Right atrium auricular region (tissue), 2 donors: ENCODE measurements around the gene TUT1. TPM values are rescaled to one million over a fixed set of nuclear protein-coding genes. Genes with fewer than 3 reads are reported as not detected.
"Not testable (repeated sequence)": the region's sequence is repeated elsewhere in the genome, so short reads cannot be mapped to it uniquely, and the experiment has no call there.

Source experiments
- DNase-seq: peaks from one replicate; pipeline ENCODE4 v3.0.0-alpha.2; 2019; ENCODE audit warnings: low spot score
- H3K27ac ChIP-seq, 2 donors: fragments of 200-600 bp; sonication (generic); 1 replicate in 1 of 2; 2 replicates in 1 of 2; pipeline ENCODE4 v1.5.1; 2016 to 2019
- H3K27me3 ChIP-seq, 2 donors: fragments of 200-600 bp; sonication (generic); one replicate each; pipeline versions ENCODE4 v1.5.1 to v1.6.0; 2017 to 2019
- H3K36me3 ChIP-seq: fragments of 200-600 bp; sonication (generic); one replicate; pipeline ENCODE4 v1.5.1; 2016
- H3K4me1 ChIP-seq, 2 donors: fragments of 200-600 bp; sonication (generic); one replicate each; pipeline versions ENCODE4 v1.5.1 to v1.6.0; 2017 to 2019
- H3K4me3 ChIP-seq, 2 donors: fragments of 200-600 bp; sonication (generic); 1 replicate in 1 of 2; 2 replicates in 1 of 2; pipeline ENCODE4 v1.5.1; 2017 to 2019; ENCODE audit warnings: mild to moderate bottlenecking in 1 of 2, moderate library complexity in 1 of 2
- H3K9me3 ChIP-seq, 2 donors: fragments of 200-600 bp; sonication (generic); one replicate each; pipeline ENCODE4 v1.5.1; 2019
- total RNA-seq, 2 donors: library from RNA; depleted of rRNA; stranded (reverse); fragments of >200 nt; gene quantifications; one replicate each; pipeline ENCODE4 v1.1.0, GENCODE V29; 2016
- TF ChIP-seq, protein P1 (sequence below), 2 donors: fragments of 200-600 bp; sonication (generic); IDR thresholded peaks; one replicate each; pipeline ENCODE4 v1.5.1; 2019; ENCODE audit warnings: antibody characterized with exemption in 2 of 2

The TUT1 gene
- total RNA-seq, 2 donors from 2014 or later, result 5.4 to 5.7 TPM

DNA sequence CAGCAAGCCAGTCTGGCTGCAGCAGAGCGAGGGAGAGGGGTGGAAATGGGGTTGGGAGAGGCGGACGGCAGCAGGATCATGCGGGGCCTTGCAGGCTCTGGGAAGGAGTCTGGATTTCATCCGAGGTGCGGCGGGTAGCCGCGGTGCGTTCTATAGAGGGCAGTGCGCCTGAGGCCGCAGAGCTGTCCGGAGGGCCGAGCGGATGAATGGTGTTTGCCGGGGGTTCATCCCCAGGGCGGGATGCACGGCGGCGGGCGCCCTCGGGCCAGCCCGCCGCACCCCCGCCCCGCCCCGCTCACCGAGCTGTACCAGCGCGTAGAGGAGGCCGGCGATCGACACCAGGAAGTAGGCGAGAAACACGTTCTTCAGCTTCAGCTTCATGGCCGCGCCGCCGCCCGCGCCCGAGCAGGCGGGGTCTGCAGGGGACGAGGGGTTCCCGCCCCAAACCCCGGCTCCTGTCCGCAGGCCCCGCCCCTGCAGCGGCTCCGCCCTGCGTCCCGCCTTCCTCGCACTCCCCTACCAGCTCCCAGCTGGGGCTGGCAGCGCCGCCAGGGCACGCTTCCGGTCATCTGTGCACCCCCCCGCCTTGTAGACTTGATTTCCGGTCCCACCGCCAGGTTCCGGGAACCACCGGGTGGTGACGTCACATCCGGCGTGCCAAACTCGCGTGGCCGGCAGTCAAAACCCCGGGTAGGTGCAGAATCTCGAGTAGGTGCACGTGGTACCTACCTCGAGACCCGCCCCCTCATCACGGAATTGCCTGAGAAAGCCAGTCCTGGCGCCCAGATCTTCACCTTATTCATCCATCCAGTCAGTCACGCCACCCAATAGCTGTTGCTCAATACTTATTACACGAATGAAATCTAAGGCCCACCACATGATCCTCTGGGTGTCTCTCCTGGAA is 30.5 kb upstream of the TUT1 start, which contains the start of gene B3GAT3:
Gene B3GAT3, minus strand, starts transcription at position 420 of the 904 bp plus-strand sequence. Its CDS starts 39 bp downstream, at position 381.
- Histone ChIP-seq H3K9me3 (no peaks in the 10 kb centered on the region), H3K27ac (peak within 1 kb of the TSS; percentile 83 to 84), H3K36me3 (peaks cover 23% of the 10 kb centered on the region), H3K4me3 (peak within 1 kb of the TSS; percentile 56 to 90), H3K4me1 (peaks cover 0 to 21% of the 10 kb centered on the region in 2 donors), H3K27me3 (no peaks in the 10 kb centered on the region)
- TF ChIP-seq, protein P1, sequence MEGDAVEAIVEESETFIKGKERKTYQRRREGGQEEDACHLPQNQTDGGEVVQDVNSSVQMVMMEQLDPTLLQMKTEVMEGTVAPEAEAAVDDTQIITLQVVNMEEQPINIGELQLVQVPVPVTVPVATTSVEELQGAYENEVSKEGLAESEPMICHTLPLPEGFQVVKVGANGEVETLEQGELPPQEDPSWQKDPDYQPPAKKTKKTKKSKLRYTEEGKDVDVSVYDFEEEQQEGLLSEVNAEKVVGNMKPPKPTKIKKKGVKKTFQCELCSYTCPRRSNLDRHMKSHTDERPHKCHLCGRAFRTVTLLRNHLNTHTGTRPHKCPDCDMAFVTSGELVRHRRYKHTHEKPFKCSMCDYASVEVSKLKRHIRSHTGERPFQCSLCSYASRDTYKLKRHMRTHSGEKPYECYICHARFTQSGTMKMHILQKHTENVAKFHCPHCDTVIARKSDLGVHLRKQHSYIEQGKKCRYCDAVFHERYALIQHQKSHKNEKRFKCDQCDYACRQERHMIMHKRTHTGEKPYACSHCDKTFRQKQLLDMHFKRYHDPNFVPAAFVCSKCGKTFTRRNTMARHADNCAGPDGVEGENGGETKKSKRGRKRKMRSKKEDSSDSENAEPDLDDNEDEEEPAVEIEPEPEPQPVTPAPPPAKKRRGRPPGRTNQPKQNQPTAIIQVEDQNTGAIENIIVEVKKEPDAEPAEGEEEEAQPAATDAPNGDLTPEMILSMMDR (IDR thresholded peaks at IDR 0.05), result no peak
- peak; percentile 98 for DNase-seq

DNA sequence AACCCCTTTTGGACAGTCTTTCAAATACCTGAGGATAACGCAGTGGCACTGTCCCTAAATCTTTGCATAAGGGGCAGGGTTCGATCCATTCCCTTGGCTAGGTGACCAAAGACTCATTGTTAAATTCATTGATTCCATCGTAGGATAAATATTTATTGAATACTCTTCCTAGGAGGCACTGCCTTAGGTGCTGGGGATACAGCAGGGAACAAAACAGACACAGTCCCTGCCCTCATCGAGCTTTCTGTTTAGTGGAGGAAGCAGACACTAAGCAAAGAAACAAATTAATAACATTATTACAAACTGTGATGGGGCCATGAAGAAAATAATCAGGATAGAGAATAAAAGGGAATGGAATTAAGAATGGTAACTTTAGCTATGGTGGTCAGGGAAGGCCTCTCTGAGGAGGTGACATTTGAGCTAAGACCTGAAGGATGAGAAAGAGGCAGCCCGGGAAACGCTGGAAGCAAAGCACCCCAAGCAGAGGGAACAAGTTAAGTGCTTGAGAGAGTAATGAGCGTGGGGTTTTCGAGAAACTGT is 29.8 kb upstream of the TUT1 start:
- H3K27ac ChIP-seq, result peak overlapping the region; percentile 83 to 84
- no peaks in the 10 kb centered on the region for H3K9me3 ChIP-seq
- DNase-seq, result no peak
- peak overlapping the region; percentile 56 to 90 for H3K4me3 ChIP-seq
- H3K36me3 ChIP-seq, result peaks cover 22% of the 10 kb centered on the region
- H3K27me3 ChIP-seq, result no peaks in the 10 kb centered on the region
- H3K4me1 ChIP-seq, result peaks cover 0 to 21% of the 10 kb centered on the region in 2 donors
- TF ChIP-seq, protein P1 (IDR thresholded peaks at IDR 0.05), result no peak

DNA sequence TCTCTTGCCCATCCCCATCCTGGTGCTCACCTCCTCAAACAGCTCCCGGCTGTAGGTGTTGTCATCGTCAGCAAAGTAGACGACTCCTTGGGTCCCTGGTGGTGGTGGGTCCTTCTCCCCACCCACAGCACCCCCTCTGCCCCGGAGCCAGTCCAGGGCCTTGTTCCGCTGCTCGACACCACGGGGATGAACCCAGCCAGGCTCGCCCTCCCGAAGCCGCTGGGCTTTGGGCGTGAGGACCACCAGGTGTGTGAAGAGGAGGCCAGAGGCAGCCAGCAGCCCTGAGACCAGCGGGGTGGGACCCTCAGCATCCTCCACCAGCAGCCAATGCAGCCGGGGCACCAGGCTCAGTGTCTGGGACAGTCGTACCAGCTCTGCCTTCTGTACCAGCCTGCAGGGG is 25.6 kb upstream of the TUT1 start:
- not testable (repeated sequence) for H3K27ac ChIP-seq

DNA sequence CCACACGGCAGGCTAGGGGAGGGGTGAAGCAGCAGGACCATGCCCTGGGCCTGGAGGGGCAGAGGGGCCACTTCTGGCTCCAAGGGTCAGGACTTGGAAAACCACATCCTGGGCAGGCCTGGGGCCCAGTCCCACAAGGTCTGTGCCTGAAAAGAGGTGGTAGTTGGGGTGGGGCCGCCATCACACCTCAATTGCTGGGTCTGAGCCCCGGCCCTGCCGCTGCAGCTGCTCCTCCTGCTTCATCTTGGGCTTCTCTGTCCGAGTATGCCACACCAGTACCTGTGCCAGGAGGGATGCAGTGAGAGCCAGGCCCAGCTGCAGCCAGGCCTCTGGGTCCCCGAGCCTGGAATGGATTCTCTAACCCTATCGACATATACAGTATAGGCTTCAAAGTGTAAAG is 24.2 kb upstream of the TUT1 start:
- Histone ChIP-seq H3K27ac (no peak overlapping the region), H3K27me3 (no peaks in the 10 kb centered on the region), H3K4me3 (no peak overlapping the region), H3K4me1 (peaks cover 0 to 28% of the 10 kb centered on the region in 2 donors), H3K36me3 (peaks cover 10% of the 10 kb centered on the region), H3K9me3 (no peaks in the 10 kb centered on the region)
- TF ChIP-seq, protein P1 (IDR thresholded peaks at IDR 0.05), result no peak
- no peak for DNase-seq

More for the DNA sequence above, 25.6 kb upstream of the TUT1 start:
- H3K27me3 ChIP-seq, H3K9me3 ChIP-seq, DNase-seq, H3K4me3 ChIP-seq, H3K36me3 ChIP-seq: not testable (repeated sequence)
- peaks cover 0 to 23% of the 10 kb centered on the region in 2 donors for H3K4me1 ChIP-seq

DNA sequence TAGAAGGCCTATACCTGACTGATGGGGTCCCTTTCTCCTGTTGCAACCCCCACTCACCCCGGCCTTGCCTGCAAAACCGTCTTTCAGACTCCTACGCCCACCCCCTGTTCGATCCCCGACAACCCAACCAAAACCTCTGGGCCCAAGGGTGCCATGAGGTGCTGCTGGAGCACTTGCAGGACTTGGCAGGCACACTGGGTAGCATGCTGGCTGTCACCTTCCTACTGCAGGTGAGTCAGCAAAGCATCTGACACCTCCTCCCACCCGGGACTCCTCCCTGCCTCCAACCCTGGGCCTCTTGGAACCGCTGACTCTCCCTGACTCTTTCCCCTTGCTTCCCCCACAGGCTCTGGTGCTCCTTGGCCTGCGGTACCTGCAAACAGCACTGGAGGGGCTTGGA is 23.0 kb upstream of the TUT1 start:
- peaks cover 10% of the 10 kb centered on the region for H3K36me3 ChIP-seq
- no peaks in the 10 kb centered on the region for H3K9me3 ChIP-seq
- peaks cover 0 to 28% of the 10 kb centered on the region in 2 donors for H3K4me1 ChIP-seq
- TF ChIP-seq, protein P1 (IDR thresholded peaks at IDR 0.05), result no peak
- DNase-seq, result no peak
- no peak overlapping the region for H3K27ac ChIP-seq
- no peaks in the 10 kb centered on the region for H3K27me3 ChIP-seq
- no peak overlapping the region for H3K4me3 ChIP-seq

DNA sequence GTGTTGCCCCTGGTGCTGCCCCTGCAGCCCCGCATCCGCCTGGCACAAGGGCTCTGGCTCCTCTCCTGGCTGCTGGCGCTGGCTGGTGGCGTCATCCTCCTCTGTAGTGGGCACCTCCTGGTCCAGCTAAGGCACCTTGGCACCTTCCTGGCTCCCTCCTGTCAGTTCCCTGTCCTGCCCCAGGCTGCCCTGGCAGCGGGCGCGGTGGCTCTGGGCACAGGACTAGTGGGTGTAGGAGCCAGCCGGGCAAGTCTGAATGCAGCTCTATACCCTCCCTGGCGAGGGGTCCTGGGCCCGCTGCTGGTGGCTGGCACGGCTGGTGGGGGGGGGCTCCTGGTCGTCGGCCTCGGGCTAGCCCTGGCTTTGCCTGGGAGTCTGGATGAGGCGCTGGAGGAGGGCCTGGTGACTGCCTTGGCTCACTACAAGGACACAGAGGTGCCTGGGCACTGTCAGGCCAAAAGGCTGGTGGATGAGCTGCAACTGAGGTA is 22.0 kb upstream of the TUT1 start:
- H3K9me3 ChIP-seq, result no peaks in the 10 kb centered on the region
- no peaks in the 10 kb centered on the region for H3K27me3 ChIP-seq
- H3K36me3 ChIP-seq, result peaks cover 12% of the 10 kb centered on the region
- TF ChIP-seq, protein P1 (IDR thresholded peaks at IDR 0.05), result no peak
- peak overlapping the region; percentile 92 to 97 for H3K27ac ChIP-seq
- no peak for DNase-seq
- peaks cover 0 to 28% of the 10 kb centered on the region in 2 donors for H3K4me1 ChIP-seq
- H3K4me3 ChIP-seq, result peak overlapping the region in 1 of 2 donors; percentile 78
